ENCODE data around the gene VGF.

VGF gene

GRCh38 chr7:101185258-101185839, 20.0 kb upstream of the VGF start:
- no peak for DNase-seq

GRCh38 chr7:101180130-101180755, 14.9 kb upstream of the VGF start, which contains the start of gene NAT16:
Gene NAT16 (minus strand): TSS chr7:101180293. CDS start chr7:101174807, 5,486 bp downstream.
- no peak for DNase-seq

- no peak for DNase-seq
Measured at GRCh38 chr7:101179713-101180112, 14.3 kb upstream of the VGF start.

GRCh38 chr7:101179117-101179516, 13.7 kb upstream of the VGF start:
- DNase-seq: peak; percentile 16

- no peak for DNase-seq
Measured at GRCh38 chr7:101177644-101178043, 12.3 kb upstream of the VGF start.

DNA sequence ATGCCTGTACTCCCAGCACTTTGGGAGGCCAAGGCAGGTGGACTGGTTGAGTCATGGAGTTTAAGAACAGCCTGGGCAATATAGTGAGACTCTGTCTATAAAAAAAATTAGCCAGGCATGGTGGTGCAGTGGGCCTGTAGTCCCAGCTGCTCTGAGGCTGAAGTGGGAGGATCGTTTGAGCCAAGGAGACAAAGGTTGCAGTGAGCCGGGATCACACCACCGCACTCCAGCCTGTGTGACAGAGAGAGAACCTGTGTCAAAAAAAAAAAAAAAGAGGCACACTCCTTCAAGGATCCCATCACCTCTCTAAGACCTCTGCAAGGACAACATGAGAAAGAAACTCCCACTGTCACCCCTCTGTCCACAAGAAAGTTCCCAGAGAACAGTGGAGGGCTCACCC, 10.3 kb upstream of the VGF start:
- no peak for DNase-seq

DNA sequence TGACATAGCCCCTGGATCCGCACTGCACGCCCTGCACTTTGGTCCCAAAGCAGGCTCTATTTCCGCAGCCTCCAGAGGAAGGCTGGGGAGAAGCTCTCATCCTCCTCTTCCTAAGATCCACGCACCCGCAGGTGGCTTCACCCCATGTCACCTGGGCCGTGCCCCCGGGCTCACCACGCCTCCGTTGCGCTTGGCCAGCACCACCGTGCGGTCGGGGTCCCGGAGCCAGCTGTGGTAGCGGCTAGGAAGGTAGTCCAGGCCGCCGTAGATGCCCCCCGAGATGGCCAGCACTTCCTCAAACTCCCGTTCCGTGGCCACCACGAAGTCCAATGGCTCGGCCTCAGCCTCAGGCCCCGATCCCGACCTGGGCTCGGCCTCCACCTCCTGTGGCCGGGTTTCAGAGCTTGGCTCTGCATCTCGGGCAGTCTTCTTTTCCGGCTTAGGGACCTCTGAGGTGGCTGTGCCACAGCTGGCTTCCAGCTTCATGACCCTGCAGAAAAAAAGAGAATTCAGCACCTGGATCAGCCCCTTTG, 9.0 kb upstream of the VGF start:
- no peak for DNase-seq

DNA sequence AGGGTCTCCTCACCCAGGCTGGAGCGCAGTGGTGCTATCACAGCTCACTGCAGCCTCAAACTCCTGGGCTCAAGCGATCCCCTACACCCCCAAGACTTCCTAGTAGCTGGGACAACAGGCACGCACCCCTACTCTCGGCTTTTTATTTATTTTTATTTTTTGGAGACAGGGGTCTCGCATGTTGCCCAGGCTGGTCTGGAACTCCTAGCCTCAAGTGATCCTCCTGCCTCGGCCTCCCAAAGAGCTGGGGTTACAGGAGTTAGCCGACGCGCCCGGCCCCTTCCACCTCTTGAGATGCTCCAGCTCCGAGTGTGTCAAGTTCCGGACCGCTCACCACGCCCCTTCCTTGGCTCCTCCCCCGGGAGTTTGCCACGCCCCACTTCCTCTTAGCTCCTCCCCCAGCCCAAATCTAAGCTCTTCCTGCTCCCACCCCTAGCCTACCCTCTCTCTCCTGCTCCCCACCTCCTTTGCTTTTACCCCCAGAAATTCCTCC, 8.4 kb upstream of the VGF start:
- peak; percentile 62 for DNase-seq

- DNase-seq: no peak
Measured at GRCh38 chr7:101172854-101173751, 7.7 kb upstream of the VGF start.

- DNase-seq: no peak
Measured at GRCh38 chr7:101172005-101172853, 6.9 kb upstream of the VGF start.

DNA sequence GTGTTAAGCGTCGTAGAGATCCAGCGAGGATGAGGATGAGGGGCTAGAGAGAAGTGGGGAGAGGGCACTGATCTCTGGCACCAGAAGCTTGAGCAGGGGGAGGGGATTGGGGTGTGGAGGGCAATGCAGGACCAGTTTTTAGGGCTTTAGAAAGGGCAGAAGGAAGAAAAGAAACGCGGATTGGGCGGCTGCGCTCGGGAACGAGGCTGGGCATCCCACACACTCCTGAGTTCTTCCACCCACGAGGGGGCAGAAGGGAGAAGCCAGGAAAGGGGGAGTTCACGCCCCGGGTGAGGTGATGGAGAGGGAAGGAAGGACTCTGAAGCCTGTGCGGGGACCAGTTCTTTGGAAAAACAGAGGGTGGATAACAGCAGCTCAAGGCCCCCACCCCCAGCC, 6.1 kb upstream of the VGF start:
- no peak for DNase-seq

- DNase-seq: no peak
Measured at GRCh38 chr7:101170617-101171441, 5.5 kb upstream of the VGF start.

- peak; percentile 72 for DNase-seq
Measured at GRCh38 chr7:101169838-101170551, 4.6 kb upstream of the VGF start.

DNA sequence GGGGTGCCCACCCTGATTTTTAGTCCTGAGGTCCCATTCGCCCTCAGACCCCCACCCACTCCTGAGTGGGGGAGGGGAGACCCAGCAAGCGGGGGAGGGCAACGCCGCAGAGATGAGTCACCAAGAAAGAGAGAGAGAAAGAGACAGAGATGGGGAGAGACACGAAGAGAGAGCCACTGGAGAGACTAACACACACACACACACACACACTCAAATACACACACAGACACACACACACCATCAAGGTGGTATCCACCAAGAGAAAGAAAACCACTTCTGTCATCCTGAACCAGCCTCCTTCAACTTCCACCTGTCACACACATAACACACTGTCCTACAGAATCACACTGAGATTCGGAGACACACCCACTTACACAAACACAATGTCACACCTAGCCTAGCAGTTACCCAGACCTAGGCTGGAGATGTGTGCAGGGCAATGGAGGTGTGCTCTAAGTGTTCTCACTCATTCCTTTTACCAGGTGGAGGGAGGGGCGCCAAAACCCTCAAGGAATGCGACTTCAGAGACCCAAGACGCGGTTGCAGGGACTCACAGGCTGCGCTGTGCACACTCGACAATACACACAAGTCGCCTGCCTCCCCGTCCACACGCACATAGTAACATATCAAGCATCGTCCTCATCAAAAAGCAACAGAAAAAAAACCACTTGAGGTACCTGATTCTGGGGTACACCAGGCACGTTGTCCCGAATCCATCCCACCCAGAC, 3.9 kb upstream of the VGF start:
- no peak for DNase-seq

- DNase-seq: no peak
Measured at GRCh38 chr7:101168412-101169049, 3.2 kb upstream of the VGF start.

DNA sequence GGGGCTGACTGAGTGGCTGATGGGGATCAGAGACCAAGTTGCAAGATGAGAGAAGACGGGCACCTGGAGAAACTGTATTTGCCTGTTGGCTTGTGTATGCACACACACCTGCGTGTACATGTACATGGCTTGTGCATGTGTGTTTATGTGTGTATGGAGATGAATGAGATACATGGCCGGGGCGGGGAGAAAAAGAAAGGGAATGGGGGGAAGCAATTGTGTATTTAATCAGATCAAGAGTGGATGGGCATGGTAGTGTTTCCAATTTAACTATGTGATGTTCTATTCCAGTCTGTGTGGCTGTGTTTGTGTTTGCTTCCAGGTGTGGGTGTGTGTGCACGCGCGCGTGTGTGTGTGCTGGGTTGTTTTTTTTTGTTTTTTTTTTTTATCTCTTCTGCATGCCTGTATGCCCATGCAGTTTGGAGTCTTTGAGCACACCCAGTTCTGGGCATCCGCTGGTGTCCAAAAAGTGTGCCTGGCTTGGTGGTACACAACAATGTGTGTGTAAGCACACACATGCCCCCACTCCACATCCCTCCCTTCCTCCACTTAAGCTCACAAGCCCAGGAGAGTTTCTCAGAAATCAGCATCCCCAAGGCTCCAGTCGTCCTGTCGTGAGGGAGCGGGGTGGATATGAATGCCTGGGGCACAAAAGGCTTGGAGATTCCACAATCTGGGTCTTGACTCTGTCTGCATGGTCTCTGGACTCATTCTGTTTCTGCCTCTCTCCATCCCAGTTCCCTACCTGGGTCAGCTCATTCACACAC, 2.5 kb upstream of the VGF start:
- DNase-seq: no peak

DNA sequence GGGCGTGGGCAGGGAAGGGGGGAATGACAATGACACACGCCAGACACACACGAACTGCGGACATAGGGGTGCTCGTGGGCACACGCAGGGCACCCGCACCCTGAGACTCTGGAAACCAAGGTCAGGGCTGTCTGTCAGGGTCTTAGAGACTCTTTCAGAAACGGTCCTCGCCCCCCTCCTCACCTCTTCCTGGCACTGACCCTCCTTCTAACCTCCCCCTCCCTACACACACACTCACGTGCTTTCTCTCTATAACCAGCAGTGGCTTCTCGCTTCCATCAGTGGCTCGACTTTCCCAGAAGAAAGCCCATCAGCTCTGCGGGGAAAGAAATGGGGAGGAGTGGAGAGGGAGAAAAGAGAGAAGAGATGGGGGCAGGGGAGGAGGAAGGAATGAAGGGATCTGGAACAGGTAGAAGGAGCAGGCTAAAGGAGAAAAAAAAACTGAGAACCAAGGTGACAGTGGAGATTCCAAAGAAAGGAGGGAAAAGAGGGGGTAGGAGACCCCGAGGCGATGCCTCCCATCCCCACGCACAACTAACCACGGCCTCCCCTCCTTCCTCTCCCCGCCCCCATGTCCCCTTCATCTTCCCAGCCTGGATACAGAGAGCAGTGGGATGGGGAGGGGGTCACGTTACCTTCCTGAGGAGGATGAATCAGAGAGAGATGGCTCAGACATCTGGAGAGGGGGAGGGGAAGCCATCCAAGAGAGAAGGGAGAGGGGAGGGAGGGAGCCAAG, 1.7 kb upstream of the VGF start:
- DNase-seq: peak; percentile 96

GRCh38 chr7:101166648-101166908, 1.2 kb upstream of the VGF start:
- no peak for DNase-seq

All from NCI-H82 (cell line).